NCI-H1092 (cell line): ENCODE measurements around the gene APOH.
"Not testable (repeated sequence)": the region's sequence is repeated elsewhere in the genome, so short reads cannot be mapped to it uniquely, and the experiment has no call there.

ENCODE experiments used
- DNase-seq: peaks from one replicate; lab custom pipeline; 2025; lab: John Stamatoyannopoulos, UW

Gene APOH

GRCh38 chr17:66228887-66229782 is at the start of gene APOH:
TSS of gene APOH (minus strand) at chr17:66229415. CDS start at chr17:66229379, 36 bp downstream.
- no peak for DNase-seq

DNA sequence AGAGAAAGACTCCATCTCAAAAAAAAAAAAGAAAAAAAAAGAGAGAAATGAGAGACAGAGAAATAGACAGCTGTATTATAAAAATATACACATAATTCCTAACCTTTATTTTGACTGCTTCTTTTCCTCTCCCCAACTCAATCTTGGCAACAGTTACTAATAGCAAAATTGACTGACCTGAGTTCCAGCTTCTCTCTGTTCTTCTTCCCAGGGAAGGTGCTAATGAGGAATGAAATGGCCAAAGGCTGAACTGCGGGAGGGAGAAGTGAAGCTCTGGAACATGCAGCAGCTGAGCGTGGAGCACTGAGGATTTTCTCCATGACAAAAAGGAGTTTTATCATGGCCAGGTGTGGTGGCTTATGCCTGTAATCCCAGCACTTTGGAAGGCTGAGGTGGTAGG is 48.0 kb upstream of the APOH start:
- no peak for DNase-seq

GRCh38 chr17:66276328-66276937 is 47.2 kb upstream of the APOH start:
- DNase-seq: no peak

DNA sequence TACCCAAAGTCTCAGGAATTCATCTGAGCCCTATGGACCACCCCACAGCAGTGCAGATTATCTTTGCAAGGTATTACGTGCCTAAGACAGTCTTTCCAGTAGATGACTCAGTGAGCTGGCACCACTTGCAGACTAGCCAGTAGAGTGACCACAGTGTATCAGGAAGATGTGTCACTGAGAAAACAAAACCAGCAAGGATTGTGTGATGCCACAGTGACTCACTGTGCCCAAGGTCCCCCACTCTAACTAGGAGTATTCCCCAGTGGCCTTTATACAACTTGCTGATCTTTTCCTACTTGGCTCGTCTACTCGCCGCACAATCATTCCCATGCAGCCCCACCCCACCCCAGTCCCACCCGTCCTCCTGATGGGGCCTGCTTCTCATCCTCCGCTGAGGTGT is 46.4 kb upstream of the APOH start:
- DNase-seq: no peak

DNA sequence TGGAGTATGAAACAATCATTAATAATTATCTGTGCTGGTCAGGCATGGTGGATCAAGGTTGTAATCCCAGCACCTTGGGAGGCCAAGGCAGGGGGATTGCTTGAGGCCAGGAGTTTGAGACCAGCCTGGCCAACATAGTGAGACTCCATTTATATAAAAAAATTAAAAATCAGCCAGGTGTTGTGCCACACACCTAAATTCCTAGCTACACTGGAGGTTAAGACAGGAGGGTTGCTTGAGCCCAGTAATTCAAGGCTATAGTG is 44.3 kb upstream of the APOH start:
- no peak for DNase-seq

DNA sequence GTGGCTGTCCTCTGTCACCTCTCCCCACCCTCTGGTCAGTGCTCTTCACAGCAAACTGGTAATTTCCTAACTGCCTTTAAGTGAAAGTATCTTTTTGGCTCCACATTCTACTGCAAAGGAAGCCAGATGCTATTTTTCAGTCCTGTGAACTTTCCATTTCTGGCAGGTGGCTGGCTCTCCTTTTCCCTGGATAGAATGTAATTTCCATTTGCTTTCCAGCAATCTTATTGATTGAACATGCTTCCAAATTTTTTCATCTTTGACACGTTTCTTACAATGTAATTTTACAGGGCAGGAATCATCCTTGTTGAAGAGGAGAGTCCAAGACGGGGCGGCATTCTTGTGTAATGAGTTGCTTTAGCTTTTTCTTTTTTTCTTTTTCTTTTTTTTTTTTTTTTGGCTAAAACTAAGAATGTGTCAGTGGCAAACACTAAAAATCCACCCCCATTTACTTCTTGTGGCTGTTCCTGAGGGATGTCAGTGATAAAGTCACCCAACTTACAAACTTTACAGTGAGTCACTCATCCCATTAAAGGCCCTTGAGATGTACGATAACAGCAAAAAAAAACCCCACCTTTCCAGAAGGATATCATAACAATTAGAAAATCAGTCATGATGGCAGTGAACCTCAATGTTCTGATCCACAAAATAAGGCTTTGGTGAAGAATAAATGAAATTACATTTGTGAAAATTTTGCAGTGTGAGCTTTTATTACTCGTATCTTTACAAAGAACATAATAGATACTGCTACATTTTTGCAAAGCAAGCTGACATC is 43.8 kb upstream of the APOH start:
- no peak for DNase-seq

DNA sequence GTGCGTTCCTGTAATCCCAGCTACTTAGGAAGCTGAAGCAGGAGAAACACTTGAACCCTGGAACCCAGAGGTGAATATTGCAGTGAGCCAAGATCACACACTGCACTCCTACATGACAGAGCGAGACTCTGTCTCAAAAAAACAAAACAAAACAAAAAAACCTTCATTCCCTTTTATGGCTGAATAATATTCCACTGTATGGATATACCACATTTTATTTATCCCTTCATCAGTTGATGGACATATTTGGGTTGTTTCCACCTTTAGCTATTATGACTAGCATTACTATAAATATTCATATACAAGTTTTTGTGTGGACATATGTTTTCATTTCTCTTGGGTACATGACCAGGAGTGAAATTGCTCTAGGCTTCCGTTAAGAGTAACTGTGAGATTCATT is 42.3 kb upstream of the APOH start:
- DNase-seq: no peak

DNA sequence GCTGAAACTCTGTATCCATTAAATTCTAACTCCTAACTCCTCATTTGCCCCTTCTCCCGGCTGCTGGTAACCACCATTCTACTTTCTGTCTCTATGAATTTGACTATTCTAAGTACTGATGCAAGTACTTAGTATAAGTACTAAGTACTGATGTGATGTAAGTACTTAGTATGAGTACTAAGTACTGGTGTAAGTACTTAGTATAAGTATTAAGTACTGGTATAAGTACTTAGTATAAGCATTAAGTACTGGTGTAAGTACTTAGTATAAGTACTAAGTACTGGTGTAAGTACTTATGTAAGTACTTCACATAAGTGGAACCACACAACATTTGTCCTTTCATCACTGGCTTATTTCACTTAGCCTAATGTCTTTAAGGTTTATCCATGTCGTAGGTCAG is 40.9 kb upstream of the APOH start:
- DNase-seq: no peak

GRCh38 chr17:66268247-66268927 is 39.2 kb upstream of the APOH start:
- DNase-seq: no peak

DNA sequence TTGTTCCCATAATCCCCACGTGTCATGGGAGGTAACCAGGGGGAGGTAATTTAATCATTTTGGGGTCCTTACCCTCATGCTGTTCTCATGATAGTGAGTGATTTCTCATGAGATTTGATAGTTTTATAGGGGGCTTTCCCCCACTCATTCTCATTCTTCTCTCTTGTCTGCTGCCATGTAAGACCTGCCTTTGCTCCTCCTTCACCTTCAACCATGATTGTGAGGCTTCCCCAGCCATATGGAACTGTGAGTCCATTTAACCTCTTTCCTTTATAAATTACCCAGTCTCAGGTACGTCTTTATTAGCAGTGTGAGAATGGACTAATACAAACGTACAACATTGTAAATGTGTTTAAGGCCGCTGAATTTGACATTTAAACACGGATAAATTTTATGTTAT is 35.5 kb upstream of the APOH start:
- DNase-seq: no peak

GRCh38 chr17:66262767-66263166 is 33.6 kb upstream of the APOH start:
- no peak for DNase-seq

- no peak for DNase-seq
These were observed 31.5 kb upstream of the APOH start for GRCh38 chr17:66260688-66261087.

GRCh38 chr17:66260275-66260674 is 31.1 kb upstream of the APOH start:
- DNase-seq: no peak

DNA sequence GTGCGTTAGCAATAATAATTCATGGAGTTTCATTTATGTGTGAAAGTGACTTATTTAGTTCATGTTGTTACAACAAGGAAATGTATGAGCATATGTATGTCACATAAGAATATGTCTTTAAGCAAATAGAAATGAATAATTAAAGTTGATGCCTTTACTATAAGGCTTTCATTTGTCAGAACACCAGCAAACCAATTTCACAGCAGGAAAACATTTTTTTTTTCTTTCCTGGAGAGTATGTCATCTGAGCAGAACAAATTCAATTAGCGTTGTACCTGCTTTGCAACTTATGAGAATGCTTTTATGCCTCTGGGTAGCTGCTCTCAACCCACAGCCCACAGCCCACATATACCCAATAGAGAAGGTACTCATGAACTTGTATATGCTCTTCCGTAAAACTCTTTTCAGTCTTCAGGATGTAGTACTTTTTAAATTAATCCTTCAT is 26.3 kb upstream of the APOH start:
- peak; percentile 44 for DNase-seq

DNA sequence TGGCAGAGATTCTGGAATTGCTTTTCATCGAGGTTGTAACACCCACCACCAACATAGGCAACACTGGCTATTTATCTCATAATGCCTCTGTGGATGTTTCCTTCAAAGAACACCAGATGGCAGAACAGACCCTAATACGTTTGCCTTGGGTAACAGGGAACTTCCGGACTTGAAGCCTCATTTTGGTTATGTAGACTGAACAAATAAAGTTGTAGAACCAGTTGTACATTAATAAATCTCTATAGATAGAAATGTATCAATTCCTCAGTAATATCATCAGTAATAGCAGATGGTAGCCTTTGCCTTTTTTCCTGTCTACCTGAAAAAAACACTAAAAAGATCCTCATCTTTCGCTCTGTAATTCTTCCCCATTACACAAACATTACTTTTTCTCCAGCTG is 25.9 kb upstream of the APOH start:
- DNase-seq: peak; percentile 83

DNA sequence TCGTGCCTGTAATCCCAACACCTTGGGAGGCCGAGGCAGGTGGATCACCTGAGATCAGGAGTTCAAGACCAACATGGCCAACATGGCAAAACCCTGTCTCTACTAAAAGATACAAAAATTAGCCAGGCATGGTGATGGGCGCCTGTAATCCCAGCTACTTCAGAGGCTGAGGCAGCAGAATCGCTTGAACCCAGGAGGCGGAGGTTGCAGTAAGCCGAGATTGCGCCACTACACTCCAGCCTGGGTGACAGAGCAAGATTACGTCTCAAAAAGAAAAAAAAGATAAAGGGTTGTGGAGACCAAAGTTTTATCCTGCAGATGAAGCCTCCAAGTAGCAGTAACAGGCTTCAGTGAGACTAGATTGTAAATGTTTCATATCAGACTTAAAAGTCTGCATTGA is 24.2 kb upstream of the APOH start:
- not testable (repeated sequence) for DNase-seq

DNA sequence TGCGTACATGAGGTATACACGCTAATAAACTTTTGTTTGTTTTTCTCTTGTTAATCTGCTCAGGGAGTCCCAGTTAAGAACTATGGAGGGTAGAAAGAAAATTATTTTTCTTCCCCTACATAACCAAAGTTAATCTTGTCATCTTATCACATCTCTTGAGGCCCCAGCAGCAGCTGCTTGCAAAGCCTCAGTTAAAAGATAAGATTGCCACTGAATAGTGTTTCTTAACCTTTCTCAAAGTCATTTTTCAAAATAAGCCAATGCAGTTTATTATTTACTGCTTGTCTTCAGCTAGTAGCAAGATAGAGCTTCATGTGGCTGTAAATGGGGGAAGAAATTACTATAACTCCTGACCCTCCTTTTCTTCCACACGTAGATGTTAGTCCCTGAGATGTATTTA is 21.5 kb upstream of the APOH start:
- DNase-seq: no peak

- no peak for DNase-seq
These were observed 19.1 kb upstream of the APOH start for GRCh38 chr17:66248285-66248684.

DNA sequence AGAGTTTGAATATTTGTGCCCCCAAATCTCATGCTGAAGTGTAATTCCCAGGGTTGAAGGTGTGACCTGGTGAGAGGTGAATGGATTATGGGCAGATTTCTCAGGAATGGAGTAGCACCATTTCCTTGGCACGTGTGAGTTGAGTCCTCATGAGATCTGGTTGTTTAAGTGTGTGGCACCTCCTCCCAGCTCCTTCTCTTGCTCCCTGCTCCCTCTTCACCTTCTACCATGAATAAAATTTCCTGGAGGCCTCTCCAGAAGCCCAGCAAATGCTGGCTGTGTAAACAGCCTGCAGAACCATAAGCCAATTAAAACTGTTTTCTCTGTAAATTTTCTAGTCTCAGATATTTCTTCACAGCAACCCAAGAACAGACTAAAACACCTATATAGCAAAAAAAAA is 12.6 kb upstream of the APOH start:
- DNase-seq: no peak

GRCh38 chr17:66240630-66241029 is 11.4 kb upstream of the APOH start:
- DNase-seq: no peak

GRCh38 chr17:66240013-66240412 is 10.8 kb upstream of the APOH start:
- DNase-seq: no peak

GRCh38 chr17:66235377-66235994 is 6.3 kb upstream of the APOH start:
- DNase-seq: no peak
